Muscle layer of colon (tissue), 2 donors: ENCODE data around the gene FAM118B.

ENCODE experiments used
- H3K27ac ChIP-seq: one replicate; pipeline ENCODE4 v1.7.0; 2013; ENCODE audit warnings: low read depth, mild to moderate bottlenecking, low read length, moderate library complexity
- H3K27me3 ChIP-seq, 2 donors: one replicate each; pipeline ENCODE4 v1.7.0; 2013; ENCODE audit warnings: low read length in 2 of 2, mild to moderate bottlenecking in 2 of 2; ENCODE audit not compliant: insufficient read depth in 2 of 2, control insufficient read depth in 1 of 2
- H3K36me3 ChIP-seq: one replicate; pipeline ENCODE4 v1.7.0; 2013; ENCODE audit warnings: mild to moderate bottlenecking, low read length; ENCODE audit not compliant: insufficient read depth
- H3K4me1 ChIP-seq: one replicate; pipeline ENCODE4 v1.7.0; 2013; ENCODE audit warnings: mild to moderate bottlenecking, low read length; ENCODE audit not compliant: insufficient read depth
- H3K4me3 ChIP-seq, 2 donors: one replicate each; pipeline ENCODE4 v1.7.0; 2013; ENCODE audit warnings: low read length in 2 of 2, low read depth in 1 of 2, mild to moderate bottlenecking in 1 of 2, moderate library complexity in 1 of 2
- H3K9ac ChIP-seq: one replicate; pipeline ENCODE4 v1.7.0; 2013; ENCODE audit warnings: low read length
- H3K9me3 ChIP-seq: one replicate; pipeline ENCODE4 v1.7.0; 2013; ENCODE audit warnings: mild to moderate bottlenecking, low read length
- donor health status: abdominal sarcoma.
- donor health status: Adenocarcinoma of cecum.

FAM118B gene

DNA sequence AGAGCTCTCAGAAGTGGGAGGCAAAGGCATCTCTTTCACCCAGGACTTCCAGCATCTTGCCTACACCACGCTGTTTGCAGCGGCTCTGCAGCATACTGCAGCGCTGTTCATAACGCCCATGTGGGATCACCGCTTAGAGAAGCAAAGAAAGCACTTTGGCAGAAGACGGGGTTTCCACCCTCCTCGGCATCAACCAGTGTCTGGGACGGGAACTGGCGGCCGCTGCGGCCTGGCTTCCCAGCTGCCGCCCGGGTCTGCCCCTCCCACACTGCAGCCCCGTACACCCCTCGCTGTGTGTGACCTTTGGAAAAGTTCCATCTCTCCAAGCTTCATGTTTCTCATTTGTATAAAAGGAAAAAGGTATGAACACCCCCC, 70.8 kb downstream of the FAM118B start:
- peak overlapping the region; percentile 28 to 95 for H3K4me3 ChIP-seq
- no peaks in the 10 kb centered on the region for H3K36me3 ChIP-seq
- peaks cover 10% of the 10 kb centered on the region for H3K4me1 ChIP-seq

DNA sequence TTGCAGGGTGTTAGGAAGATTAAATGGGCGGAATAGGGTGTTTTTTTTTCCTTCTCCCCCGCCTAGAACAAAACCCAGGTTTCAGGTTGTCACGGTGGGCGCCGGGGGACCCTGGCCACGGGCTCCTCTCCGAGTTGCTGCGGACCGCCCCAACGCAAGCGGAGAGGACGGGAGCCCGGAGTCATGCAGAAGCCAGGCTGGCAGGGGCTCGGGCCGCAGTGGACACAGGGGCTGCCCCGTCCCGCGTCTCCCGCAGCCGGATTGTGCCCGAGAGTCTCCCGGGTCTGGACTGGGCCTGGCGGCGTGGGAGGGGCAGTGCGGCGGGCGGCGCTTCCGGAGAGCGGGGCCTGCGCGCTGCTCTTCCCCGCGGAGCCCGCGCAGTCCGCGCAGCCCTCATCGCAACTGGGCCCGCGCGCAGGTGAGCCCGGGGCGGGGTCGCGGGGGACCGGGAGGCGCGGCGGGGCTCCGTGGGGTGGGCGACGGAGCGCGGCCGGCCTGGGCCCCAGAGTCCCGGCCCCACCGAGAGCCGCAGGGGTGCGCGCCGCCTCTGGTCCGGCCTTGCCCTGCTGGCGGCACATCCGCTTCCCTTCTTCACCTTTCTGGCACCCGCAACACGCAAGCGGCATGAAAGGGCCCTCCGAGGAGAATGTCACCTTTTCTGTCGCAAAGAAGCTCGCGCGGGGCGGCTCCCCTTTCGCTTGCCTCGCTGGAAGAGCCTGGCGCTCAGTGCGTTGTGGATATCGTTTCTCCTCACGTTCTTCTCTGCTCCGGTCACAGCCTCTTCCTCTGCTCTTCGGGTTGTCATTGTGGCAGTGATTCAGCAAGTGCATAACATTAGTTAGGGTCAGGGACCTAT, 71.4 kb downstream of the FAM118B start, which contains the start of gene TIRAP:
TIRAP (plus strand) TSS at position 358 of the 856 bp plus-strand sequence. CDS start 7,802 bp downstream, outside the sequence.
- Histone ChIP-seq H3K4me3 (peak within 1 kb of the TSS; percentile 75 to 95), H3K4me1 (peaks cover 10% of the 10 kb centered on the region)

More for the DNA sequence above, 70.8 kb downstream of the FAM118B start:
- no peaks in the 10 kb centered on the region for H3K27me3 ChIP-seq
- H3K9me3 ChIP-seq = no peaks in the 10 kb centered on the region
- H3K9ac ChIP-seq = peak overlapping the region; percentile 38
- peak overlapping the region; percentile 78 for H3K27ac ChIP-seq

DNA sequence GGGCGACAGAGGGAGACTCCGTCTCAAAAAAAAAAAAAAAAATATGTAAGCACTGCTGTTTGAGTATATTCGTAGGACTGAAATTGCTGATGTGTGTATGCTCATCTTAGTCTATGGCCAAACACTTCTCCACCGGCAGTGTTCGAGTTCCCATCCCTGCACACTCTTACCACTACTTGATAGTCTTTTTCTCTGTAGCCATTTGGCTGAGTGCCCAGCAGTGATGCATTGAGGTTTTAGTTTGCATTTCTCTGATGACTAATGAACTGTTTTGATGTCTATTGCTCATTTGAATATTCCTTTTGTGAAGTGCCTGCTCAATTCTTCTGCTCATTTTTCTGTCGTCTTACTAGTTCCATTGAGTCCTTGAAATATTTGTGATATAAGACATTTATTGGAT, 73.2 kb downstream of the FAM118B start:
- peaks cover 10% of the 10 kb centered on the region for H3K4me1 ChIP-seq

More for the DNA sequence above, 71.4 kb downstream of the FAM118B start, which contains the start of gene TIRAP:
- Histone ChIP-seq H3K27me3 (no peaks in the 10 kb centered on the region), H3K9ac (peak within 1 kb of the TSS; percentile 71), H3K36me3 (peaks cover 2% of the 10 kb centered on the region), H3K27ac (peak within 1 kb of the TSS; percentile 84), H3K9me3 (no peaks in the 10 kb centered on the region)

DNA sequence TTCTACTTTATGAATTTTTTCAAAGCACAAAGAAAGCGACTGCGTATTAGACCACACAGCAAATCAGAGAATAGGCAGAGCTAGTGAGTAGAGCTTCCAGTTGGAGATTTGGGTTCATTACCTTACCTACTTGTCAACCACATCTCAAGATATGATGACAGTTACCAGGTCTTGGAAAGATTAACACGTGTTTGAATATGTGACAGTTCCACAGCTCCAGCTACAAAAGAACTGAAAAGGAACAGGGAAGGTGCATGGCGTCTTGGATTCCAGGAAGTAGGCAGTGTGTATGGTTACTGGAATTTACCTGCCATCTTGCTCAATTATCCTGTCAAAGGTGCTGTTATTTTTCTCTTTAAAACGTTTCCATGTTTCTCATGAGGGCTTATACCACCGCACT, 76.7 kb downstream of the FAM118B start:
- no peak overlapping the region for H3K4me3 ChIP-seq
- H3K27me3 ChIP-seq = no peaks in the 10 kb centered on the region
- H3K9me3 ChIP-seq = no peaks in the 10 kb centered on the region
- H3K9ac ChIP-seq = no peak overlapping the region
- H3K27ac ChIP-seq = no peak overlapping the region
- H3K36me3 ChIP-seq = peaks cover 39% of the 10 kb centered on the region
- H3K4me1 ChIP-seq = no peaks in the 10 kb centered on the region

More for the DNA sequence above, 73.2 kb downstream of the FAM118B start:
- no peak overlapping the region for H3K4me3 ChIP-seq
- no peak overlapping the region for H3K9ac ChIP-seq
- peaks cover 12% of the 10 kb centered on the region for H3K36me3 ChIP-seq
- H3K27me3 ChIP-seq = no peaks in the 10 kb centered on the region
- H3K9me3 ChIP-seq = no peaks in the 10 kb centered on the region
- H3K27ac ChIP-seq = no peak overlapping the region

DNA sequence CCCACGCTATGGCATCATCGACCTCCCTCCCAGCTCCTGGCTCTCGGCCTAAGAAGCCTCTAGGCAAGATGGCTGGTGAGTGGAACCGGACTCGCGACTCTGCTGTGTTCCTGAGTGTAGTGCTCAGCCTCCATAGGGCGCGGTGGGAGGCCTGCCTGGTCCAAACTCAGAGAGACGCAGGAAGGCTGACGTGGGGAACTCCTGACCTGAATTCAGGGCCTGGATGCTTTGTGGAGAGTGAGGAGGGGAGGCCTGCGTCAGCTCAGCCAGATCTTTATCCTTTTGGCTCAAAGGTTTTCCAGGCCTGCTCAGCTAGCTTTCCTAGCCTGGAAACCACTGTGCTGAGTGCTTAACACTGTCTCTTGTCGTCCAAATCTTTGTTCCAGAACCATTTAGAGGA, 79.3 kb downstream of the FAM118B start:
- Histone ChIP-seq H3K4me1 (no peaks in the 10 kb centered on the region), H3K9ac (no peak overlapping the region), H3K36me3 (peaks cover 51% of the 10 kb centered on the region), H3K9me3 (no peaks in the 10 kb centered on the region), H3K4me3 (no peak overlapping the region), H3K27ac (no peak overlapping the region), H3K27me3 (no peaks in the 10 kb centered on the region)

DNA sequence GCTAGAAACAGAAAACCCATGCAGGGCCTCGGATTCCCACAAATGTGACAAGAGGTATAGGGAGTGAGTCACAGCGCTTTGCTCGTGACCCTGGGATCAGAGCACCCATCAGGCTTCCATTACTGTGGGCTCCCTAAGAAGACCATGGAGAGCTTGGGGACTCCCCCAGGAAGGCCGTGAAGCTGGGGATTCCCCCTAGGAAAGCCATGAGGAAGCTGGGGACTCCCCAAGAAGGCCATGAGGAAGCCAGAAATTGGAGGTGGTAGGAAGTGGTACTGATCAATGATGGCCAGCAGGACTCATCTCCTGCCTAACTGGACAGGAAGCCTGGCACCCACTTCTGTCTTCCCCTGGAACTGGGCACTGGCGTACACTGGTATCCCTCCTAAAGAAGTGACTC, 82.1 kb downstream of the FAM118B start:
- H3K27ac ChIP-seq = no peak overlapping the region
- peaks cover 49% of the 10 kb centered on the region for H3K36me3 ChIP-seq
- no peaks in the 10 kb centered on the region for H3K9me3 ChIP-seq
- no peaks in the 10 kb centered on the region for H3K4me1 ChIP-seq
- H3K27me3 ChIP-seq = no peaks in the 10 kb centered on the region
- no peak overlapping the region for H3K9ac ChIP-seq
- no peak overlapping the region for H3K4me3 ChIP-seq

DNA sequence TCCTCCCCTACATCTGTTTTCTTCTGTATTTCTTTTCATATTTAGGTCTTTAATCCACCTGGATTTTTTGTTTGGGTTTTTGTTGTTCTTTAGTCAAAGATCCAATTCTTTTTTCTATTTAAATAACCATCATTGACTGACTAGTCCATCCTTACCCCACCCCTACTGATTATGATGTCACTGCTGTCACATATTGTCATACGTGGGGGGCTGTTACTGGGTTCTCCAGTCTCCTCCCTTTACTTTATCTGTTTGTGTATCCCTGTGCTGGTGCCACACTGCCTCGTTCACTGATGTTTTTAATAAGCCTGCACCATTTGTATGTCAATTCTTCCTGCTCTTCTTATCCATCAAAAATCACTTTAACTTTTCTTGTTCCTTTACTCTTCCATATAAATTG, 85.4 kb downstream of the FAM118B start:
- no peaks in the 10 kb centered on the region for H3K9me3 ChIP-seq
- peaks cover 34% of the 10 kb centered on the region for H3K36me3 ChIP-seq
- no peaks in the 10 kb centered on the region for H3K27me3 ChIP-seq
- no peak overlapping the region for H3K9ac ChIP-seq
- H3K27ac ChIP-seq = no peak overlapping the region
- no peaks in the 10 kb centered on the region for H3K4me1 ChIP-seq
- no peak overlapping the region for H3K4me3 ChIP-seq

DNA sequence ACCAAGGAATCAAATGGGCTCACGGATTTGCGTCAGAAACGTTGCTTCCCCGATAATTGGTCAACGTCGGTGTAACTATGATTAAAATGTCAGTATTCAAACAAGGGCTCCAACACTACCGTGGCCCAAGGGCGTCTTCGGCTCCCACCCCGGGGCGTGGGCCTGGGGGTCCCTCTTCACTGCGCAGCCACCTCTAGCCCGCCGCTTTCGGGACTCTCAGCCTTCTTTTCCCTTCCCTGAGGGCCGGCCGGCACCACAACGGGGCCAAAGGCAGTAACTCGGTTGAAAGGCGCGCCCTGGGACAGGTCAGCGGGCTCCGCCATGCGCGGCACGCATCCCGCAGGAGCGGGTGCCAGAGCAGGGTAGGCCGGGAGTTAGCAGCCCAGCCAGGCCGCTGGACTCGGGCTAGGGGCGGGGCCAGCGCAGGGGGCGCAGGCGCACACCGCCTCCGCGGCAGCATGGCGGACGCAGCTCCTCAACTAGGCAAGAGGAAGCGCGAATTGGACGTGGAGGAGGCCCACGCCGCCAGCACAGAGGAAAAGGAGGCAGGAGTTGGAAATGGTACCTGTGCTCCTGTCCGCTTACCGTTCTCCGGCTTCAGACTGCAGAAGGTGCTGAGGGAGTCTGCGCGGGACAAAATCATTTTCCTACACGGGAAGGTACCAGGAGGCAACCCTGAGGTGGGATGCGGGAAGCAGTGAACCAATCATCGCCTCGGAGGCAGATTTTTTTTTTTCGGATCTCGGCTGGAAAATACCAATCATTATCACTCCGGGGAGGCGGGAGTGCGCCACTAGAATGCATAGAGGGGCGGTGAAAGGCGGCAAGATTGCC, 92.3 kb downstream of the FAM118B start, which contains the start of gene DCPS:
DCPS (plus strand) TSS at position 438 of the 834 bp plus-strand sequence; CDS start at position 459, 21 bp downstream.
- peak within 1 kb of the TSS; percentile 94 for H3K27ac ChIP-seq
- no peaks in the 10 kb centered on the region for H3K9me3 ChIP-seq
- peak within 1 kb of the TSS; percentile 54 to 91 for H3K4me3 ChIP-seq
- peaks cover 14% of the 10 kb centered on the region for H3K36me3 ChIP-seq
- H3K27me3 ChIP-seq = no peaks in the 10 kb centered on the region
- H3K9ac ChIP-seq = peak within 1 kb of the TSS; percentile 90
- H3K4me1 ChIP-seq = peaks cover 6% of the 10 kb centered on the region

DNA sequence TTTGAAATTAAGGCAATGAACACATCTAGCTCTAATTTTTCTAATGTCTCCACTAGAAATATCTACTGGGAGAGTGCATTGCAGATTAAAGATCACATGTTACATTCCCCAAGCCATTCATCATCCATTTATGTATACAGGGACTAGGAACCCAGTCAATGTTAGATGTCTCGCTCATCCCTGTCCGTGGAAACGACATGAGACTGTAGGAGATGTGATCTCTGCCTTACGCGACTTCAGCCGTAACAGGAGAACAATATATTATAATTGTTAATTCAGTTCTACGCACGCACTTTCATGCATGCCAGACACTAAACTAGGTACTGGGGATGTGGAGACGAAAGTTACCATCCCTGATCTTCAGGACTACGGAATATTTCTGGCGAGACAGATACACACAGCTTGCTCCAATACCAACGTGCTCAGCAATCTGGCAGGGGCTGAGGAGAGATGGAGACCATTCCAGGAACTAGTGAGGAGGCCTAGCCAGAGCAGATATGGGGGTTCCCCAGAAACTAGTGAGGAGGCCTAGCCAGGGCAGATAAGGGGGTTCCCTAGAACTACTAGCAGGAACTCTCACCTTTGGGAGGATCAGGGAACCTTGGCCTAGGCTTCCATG, 93.0 kb downstream of the FAM118B start:
- peaks cover 15% of the 10 kb centered on the region for H3K36me3 ChIP-seq
- H3K4me3 ChIP-seq = peak overlapping the region; percentile 54 to 91
- peak overlapping the region; percentile 61 for H3K9ac ChIP-seq
- no peaks in the 10 kb centered on the region for H3K9me3 ChIP-seq
- peak overlapping the region; percentile 94 for H3K27ac ChIP-seq
- no peaks in the 10 kb centered on the region for H3K27me3 ChIP-seq
- H3K4me1 ChIP-seq = peaks cover 6% of the 10 kb centered on the region

DNA sequence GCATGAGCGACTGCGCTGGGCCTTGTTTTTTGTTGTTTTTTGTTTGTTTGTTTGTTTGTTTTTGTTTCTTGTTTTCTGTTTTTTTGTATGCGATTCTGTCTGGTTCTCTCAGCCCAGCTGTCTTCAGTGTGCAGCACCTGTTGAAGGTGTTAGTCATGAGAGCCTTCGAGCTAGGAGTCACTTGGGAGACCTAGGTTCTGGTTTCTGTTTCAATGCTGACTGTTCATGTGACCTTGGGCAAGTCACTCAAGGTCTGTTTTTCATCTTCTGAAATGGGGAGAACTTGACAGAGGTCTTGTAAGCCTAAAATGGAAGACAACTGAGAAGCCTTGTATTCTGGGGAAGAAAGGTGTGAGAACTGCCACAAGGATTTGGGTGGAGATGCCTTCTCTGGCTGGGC, 94.1 kb downstream of the FAM118B start:
- peaks cover 8% of the 10 kb centered on the region for H3K4me1 ChIP-seq

DNA sequence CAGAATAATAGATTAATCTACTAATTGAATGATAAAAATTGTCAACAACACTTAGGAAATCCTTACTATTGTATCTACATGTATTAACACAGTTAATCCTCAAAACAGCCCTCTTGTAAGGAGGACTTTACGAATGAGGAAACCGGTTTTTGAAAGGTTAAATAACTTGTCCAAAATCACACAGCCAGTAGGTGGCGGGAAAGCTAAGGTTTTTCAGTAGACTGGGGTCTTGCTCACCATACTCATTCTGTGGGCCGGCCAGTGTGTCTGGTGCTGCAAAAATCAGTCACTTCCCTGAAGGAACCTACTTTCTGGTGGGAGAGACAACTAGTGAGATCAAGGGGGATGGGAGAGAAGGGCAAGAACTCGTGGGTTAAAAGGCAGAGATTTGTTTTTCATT, 96.1 kb downstream of the FAM118B start:
- peaks cover 12% of the 10 kb centered on the region for H3K4me1 ChIP-seq

More for the DNA sequence above, 94.1 kb downstream of the FAM118B start:
- Histone ChIP-seq H3K27ac (no peak overlapping the region), H3K9me3 (no peaks in the 10 kb centered on the region), H3K9ac (no peak overlapping the region), H3K4me3 (no peak overlapping the region), H3K36me3 (peaks cover 15% of the 10 kb centered on the region), H3K27me3 (no peaks in the 10 kb centered on the region)

More for the DNA sequence above, 96.1 kb downstream of the FAM118B start:
- no peak overlapping the region for H3K4me3 ChIP-seq
- no peaks in the 10 kb centered on the region for H3K9me3 ChIP-seq
- H3K27ac ChIP-seq = no peak overlapping the region
- no peak overlapping the region for H3K9ac ChIP-seq
- peaks cover 13% of the 10 kb centered on the region for H3K36me3 ChIP-seq
- no peaks in the 10 kb centered on the region for H3K27me3 ChIP-seq
